Measurements from ENCODE around the gene ATP6V1E1. TPM values are rescaled to one million over a fixed set of nuclear protein-coding genes. Genes with fewer than 3 reads are reported as not detected.
"Not testable (repeated sequence)": the region's sequence is repeated elsewhere in the genome, so short reads cannot be mapped to it uniquely, and the experiment has no call there.

ATP6V1E1 gene
- 194 and 198 TPM in 2 replicates for polyA plus RNA-seq (2011; rRNA removed)
- polyA minus RNA-seq (2011; rRNA and poly(A)+ RNA removed): 76.0 and 92.8 TPM in 2 replicates

DNA sequence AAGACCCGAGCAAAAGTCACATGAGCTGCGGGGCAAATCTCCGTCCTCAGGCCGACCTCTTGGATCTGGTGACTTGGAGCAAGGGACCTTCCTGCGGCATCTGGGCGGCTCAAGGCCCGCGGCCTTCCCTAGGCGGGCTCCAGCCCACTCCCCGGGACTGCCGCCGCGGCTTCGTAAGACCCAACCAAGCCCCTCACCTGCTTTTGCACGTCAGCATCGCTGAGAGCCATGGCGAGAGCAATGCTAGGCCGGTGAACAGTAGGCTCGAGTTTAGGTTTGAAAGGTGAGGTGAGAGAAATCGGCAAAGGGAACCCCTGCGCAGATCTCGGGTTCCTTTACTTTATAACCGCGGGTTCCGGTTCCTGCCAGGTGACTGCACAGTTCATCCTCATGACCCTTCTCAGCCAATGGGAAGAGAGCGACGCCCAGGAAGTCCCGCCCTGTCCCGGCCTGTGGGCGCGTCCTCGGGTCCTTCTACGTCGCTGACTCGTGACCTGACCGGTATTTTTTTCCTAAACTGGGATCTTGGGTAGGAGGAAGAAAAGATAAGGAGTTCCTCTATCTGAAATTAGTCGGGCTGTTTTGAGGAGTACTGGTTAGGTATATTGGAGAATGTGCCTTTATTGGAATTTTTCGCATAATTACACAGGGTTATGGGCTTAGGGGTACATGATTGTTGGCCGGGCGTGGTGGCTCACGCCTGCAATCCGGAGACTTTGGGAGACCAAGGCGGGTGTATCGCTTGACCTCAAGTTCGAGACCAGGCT lies at the start of gene ATP6V1E1:
Gene ATP6V1E1 (minus strand): TSS at position 344 of the 767 bp plus-strand sequence. CDS start 114 bp downstream, at position 230.
- peak within 1 kb of the TSS; percentile 90 for H3K27ac ChIP-seq (ENCODE audit: low read depth, low read length)
- peak within 1 kb of the TSS; percentile 100 for H3K4me3 ChIP-seq (ENCODE audit: low read depth, low read length)
- no peaks in the 10 kb centered on the region for H3K27me3 ChIP-seq (ENCODE audit: control insufficient read depth, insufficient read depth, low read length)
- peaks cover 3% of the 10 kb centered on the region; the same call in 1 of the 2 replicates for H3K9me3 ChIP-seq (ENCODE audit: control insufficient read depth, insufficient read depth, low read length)
- ChIA-PET CTCF (interaction anchor here (0.7 kb wide), 2 partner anchors 70 to 114 kb away, joined by 3 to 7 read pairs; no protein-coding TSS in a partner anchor), POLR2A (interaction anchor here (0.8 kb wide), 1 partner anchor 10 kb away, joined by 3 read pairs; no protein-coding TSS in a partner anchor)
- TF ChIP-seq, protein P1, sequence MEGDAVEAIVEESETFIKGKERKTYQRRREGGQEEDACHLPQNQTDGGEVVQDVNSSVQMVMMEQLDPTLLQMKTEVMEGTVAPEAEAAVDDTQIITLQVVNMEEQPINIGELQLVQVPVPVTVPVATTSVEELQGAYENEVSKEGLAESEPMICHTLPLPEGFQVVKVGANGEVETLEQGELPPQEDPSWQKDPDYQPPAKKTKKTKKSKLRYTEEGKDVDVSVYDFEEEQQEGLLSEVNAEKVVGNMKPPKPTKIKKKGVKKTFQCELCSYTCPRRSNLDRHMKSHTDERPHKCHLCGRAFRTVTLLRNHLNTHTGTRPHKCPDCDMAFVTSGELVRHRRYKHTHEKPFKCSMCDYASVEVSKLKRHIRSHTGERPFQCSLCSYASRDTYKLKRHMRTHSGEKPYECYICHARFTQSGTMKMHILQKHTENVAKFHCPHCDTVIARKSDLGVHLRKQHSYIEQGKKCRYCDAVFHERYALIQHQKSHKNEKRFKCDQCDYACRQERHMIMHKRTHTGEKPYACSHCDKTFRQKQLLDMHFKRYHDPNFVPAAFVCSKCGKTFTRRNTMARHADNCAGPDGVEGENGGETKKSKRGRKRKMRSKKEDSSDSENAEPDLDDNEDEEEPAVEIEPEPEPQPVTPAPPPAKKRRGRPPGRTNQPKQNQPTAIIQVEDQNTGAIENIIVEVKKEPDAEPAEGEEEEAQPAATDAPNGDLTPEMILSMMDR (IDR thresholded peaks at IDR 0.05; ENCODE audit: low read depth, low read length): no peak
- peak; percentile 90 for DNase-seq (ENCODE audit: low read depth, low spot score)

DNA sequence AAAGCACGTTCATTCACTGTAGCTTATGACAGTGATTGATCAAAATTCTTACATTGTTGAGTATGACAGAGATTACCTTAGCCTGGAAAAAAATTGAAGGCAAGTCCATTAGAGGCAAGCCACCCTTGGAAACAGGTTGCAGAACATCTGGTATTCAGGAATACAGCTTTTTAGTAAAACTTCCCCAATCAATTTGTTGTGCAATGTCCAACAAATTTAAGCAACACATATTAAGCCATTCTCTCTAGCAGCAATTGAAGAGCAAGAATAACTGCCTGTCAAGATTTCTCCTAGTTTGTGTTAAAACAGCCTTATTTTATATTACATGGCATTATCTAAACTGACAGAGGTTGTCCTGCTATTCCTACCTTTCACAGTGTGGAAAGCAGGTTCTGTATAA lies 47.0 kb upstream of the ATP6V1E1 start:
- H3K4me3 ChIP-seq (ENCODE audit: low read depth, low read length): no peak overlapping the region
- no peaks in the 10 kb centered on the region for H3K27me3 ChIP-seq (ENCODE audit: control insufficient read depth, insufficient read depth, low read length)
- no peaks in the 10 kb centered on the region for H3K9me3 ChIP-seq (ENCODE audit: control insufficient read depth, insufficient read depth, low read length)
- TF ChIP-seq, protein P1 (IDR thresholded peaks at IDR 0.05; ENCODE audit: low read depth, low read length): no peak
- DNase-seq (ENCODE audit: low read depth, low spot score): no peak
- POLR2A ChIA-PET: no interaction called here
- CTCF ChIA-PET: interaction anchor here (0.6 to 0.9 kb wide), 2 partner anchors 66 to 67 kb away, joined by 3 to 4 read pairs; no protein-coding TSS in a partner anchor
- H3K27ac ChIP-seq (ENCODE audit: low read depth, low read length): no peak overlapping the region

DNA sequence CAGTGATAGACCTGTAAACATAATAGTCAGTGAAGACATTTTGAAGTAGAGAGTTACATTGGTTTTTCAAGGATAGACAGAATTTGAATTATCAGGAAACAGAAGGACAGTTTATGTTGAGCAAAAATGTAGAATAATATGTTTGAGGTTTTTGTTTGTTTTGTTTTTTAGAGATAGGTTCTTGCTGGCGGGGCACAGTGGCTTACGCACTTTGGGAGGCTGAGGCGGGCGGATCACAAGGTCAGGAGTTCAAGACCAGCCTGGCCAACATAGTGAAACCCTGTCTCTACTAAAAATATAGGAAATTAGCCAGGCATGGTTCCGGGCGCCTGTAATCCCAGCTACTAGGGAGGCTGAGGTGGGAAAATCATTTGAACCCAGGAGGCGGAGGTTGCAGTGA lies 45.6 kb upstream of the ATP6V1E1 start:
- Histone ChIP-seq H3K9me3 (ENCODE audit: control insufficient read depth, insufficient read depth, low read length) (no peaks in the 10 kb centered on the region), H3K27ac (ENCODE audit: low read depth, low read length) (no peak overlapping the region), H3K4me3 (ENCODE audit: low read depth, low read length) (no peak overlapping the region), H3K27me3 (ENCODE audit: control insufficient read depth, insufficient read depth, low read length) (no peaks in the 10 kb centered on the region)
- DNase-seq (ENCODE audit: low read depth, low spot score): no peak
- TF ChIP-seq, protein P1 (IDR thresholded peaks at IDR 0.05; ENCODE audit: low read depth, low read length): no peak
- CTCF ChIA-PET: interaction anchor here (1.9 kb wide), 1 partner anchor 69 kb away, joined by 13 read pairs; no protein-coding TSS in a partner anchor
- POLR2A ChIA-PET: interaction anchor here (0.8 kb wide), 1 partner anchor 70 kb away, joined by 5 read pairs; no protein-coding TSS in a partner anchor

DNA sequence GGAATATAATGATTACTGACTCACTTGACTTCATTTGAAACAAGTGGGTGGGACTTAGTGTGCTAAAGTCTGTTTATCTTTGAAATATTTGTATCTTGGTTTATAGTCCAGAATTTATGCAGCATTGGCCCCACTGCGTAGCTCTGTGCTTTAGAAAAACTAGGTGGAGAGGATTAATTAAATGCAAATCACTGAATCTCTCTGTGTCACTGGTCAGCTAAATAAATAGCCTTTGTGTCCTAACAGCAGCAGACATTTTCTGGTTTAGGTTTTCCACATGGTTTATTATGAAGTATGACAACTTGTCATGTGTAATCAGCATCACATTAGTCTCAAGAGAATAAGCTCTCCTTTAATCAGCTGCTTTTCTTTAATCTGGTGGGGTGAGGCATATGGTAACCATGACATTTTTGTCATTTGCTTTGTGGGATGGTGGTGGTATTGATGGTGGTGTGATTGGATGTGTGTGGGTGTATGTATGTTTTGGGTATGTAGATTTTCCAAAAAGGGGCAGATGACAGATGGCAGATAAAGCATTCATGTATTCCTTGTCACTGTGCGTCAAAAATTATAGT lies 44.0 kb upstream of the ATP6V1E1 start:
- Histone ChIP-seq H3K27me3 (ENCODE audit: control insufficient read depth, insufficient read depth, low read length) (no peaks in the 10 kb centered on the region), H3K4me3 (ENCODE audit: low read depth, low read length) (no peak overlapping the region), H3K27ac (ENCODE audit: low read depth, low read length) (no peak overlapping the region), H3K9me3 (ENCODE audit: control insufficient read depth, insufficient read depth, low read length) (no peaks in the 10 kb centered on the region)
- TF ChIP-seq, protein P1 (IDR thresholded peaks at IDR 0.05; ENCODE audit: low read depth, low read length): no peak
- ChIA-PET CTCF (interaction anchor here (1.9 kb wide), 1 partner anchor 70 kb away, joined by 13 read pairs; no protein-coding TSS in a partner anchor), POLR2A (interaction anchor here (0.6 kb wide), 2 partner anchors 19 to 1339 kb away, joined by 5 to 6 read pairs; no protein-coding TSS in a partner anchor)
- DNase-seq (ENCODE audit: low read depth, low spot score): no peak

DNA sequence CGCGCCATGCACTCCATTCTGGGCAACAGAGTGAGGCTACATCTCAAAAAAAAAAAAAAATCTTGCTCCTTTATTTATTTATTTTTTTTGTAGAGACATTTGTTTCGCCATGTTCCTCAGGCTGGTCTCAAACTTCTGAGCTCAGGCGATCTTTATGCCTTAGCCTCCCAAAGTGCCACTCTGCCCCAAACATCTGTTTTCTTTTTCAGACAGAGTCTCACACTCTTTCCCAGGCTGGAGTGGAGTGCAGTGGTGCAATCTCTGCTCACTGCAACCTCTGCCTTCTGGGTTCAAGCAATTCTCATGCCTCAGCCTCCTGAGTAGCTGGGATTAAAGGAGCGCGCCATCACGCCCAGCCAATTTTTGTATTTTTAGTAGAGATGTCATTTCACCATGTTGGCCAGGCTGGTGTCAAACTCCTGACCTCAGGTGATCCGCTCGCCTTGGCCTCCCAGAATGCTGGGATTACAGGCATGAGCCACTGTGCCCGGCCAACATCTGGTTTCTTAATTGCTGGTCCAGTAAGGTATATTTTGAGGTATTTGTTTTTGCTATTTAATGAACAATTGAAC lies 43.1 kb upstream of the ATP6V1E1 start:
- H3K9me3 ChIP-seq (ENCODE audit: control insufficient read depth, insufficient read depth, low read length); H3K4me3 ChIP-seq (ENCODE audit: low read depth, low read length); CTCF ChIA-PET; H3K27me3 ChIP-seq (ENCODE audit: control insufficient read depth, insufficient read depth, low read length); H3K27ac ChIP-seq (ENCODE audit: low read depth, low read length); DNase-seq (ENCODE audit: low read depth, low spot score): not testable (repeated sequence)
- POLR2A ChIA-PET: interaction anchor here (0.6 kb wide), 1 partner anchor 18 kb away, joined by 6 read pairs; no protein-coding TSS in a partner anchor
